Caco-2 (cell line): Measurements from ENCODE around the gene IL22. TPM values are rescaled to one million over a fixed set of nuclear protein-coding genes. Genes with fewer than 3 reads are reported as not detected.

Experiments used
- BruUV-seq: library from RNA; stranded (reverse); fragments of 400-500 nt; replicated peaks from 2 replicates; lab custom pipeline; 2021; lab: Mats Ljungman, UMichigan
- CTCF ChIA-PET: fragments of 300-600 bp; sonication (Branson Sonifier 250); formaldehyde crosslinking; loops from one replicate; lab custom pipeline; 2022; ENCODE audit warnings: antibody characterized with exemption; lab: Charles Lee
- POLR2A ChIA-PET: fragments of 300-600 bp; sonication (Branson Sonifier 250); formaldehyde crosslinking; loops from one replicate; lab custom pipeline; 2022; ENCODE audit warnings: antibody characterized with exemption; lab: Charles Lee
- DNase-seq, 2 experiments: peaks; one replicate each; pipeline versions ENCODE4 v3.0.0 to v3.0.0-alpha.2; 2020 to 2022
- H3K27me3 ChIP-seq: replicated peaks from 2 replicates; pipeline ENCODE4 v1.6.0; 2011; ENCODE audit warnings: low read length; ENCODE audit not compliant: control insufficient read depth, insufficient read depth
- H3K36me3 ChIP-seq: 2 replicates; pipeline ENCODE4 v1.5.1; 2011; ENCODE audit warnings: low read length; ENCODE audit not compliant: control insufficient read depth, insufficient read depth
- H3K4me1 ChIP-seq: fragments of 250-450 bp; sonication (Bioruptor Pico); 2 replicates; pipeline ENCODE4 v1.5.1; 2020; ENCODE audit warnings: mild to moderate bottlenecking
- H3K4me3 ChIP-seq: 2 replicates; pipeline ENCODE4 v1.5.1; 2011; ENCODE audit warnings: low read depth, mild to moderate bottlenecking, control low read depth, low read length
- H3K9me3 ChIP-seq: fragments of 250-450 bp; sonication (Bioruptor Pico); 2 replicates; pipeline ENCODE4 v1.5.1; 2020; ENCODE audit warnings: mild to moderate bottlenecking, moderate library complexity
- H3K27ac Mint-ChIP-seq: one replicate; pipeline ENCODE4 v1.8.0; 2022; ENCODE audit warnings: mixed read lengths; ENCODE audit not compliant: unreplicated experiment
- H3K27me3 Mint-ChIP-seq: one replicate; pipeline ENCODE4 v1.8.0; 2022; ENCODE audit warnings: mixed read lengths; ENCODE audit not compliant: insufficient read depth, unreplicated experiment
- H3K36me3 Mint-ChIP-seq: one replicate; pipeline ENCODE4 v1.8.0; 2022; ENCODE audit warnings: mild to moderate bottlenecking, mixed read lengths; ENCODE audit not compliant: insufficient read depth, unreplicated experiment
- H3K4me1 Mint-ChIP-seq: one replicate; pipeline ENCODE4 v1.8.0; 2022; ENCODE audit warnings: low read depth, mixed read lengths; ENCODE audit not compliant: unreplicated experiment
- H3K4me3 Mint-ChIP-seq: one replicate; pipeline ENCODE4 v1.8.0; 2022; ENCODE audit warnings: mild to moderate bottlenecking, moderate library complexity, mixed read lengths; ENCODE audit not compliant: unreplicated experiment
- H3K9me3 Mint-ChIP-seq: one replicate; pipeline ENCODE4 v1.8.0; 2022; ENCODE audit warnings: mixed read lengths; ENCODE audit not compliant: unreplicated experiment
- intact Hi-C: fragments of 100-400 bp; cut with micrococcal nuclease; formaldehyde crosslinking; loops from one replicate; pipeline ENCODE4 v1.10.0; 2022; ENCODE audit not compliant: unreplicated experiment
- total RNA-seq: library from RNA; stranded (reverse); gene quantifications from 2 replicates; pipeline ENCODE4 v1.2.3, GENCODE V29; 2022
- TF ChIP-seq, protein P1 (sequence below), 2 experiments: fragments of 200-600 bp in 1 of 2; IDR thresholded peaks; 1 replicate in 1 of 2; 2 replicates in 1 of 2; pipeline versions ENCODE4 v1.5.1 to v1.8.0; 2011 to 2022; ENCODE audit warnings: antibody characterized with exemption in 1 of 2, control low read depth in 1 of 2, inconsistent platforms in 1 of 2, low read depth in 1 of 2, low read length in 1 of 2, mild to moderate bottlenecking in 1 of 2, moderate library complexity in 1 of 2; ENCODE audit not compliant: insufficient read depth in 1 of 2, severe bottlenecking in 1 of 2, unreplicated experiment in 1 of 2

IL22 gene
- total RNA-seq, 1 experiment from 2014 or later, result not detected

- no peak overlapping the region for H3K4me3 ChIP-seq
- ChIA-PET POLR2A (no interaction called here), CTCF (no interaction called here)
- Mint-ChIP-seq H3K4me3 (no peak overlapping the region), H3K9me3 (no peaks in the 10 kb centered on the region), H3K36me3 (no peaks in the 10 kb centered on the region), H3K27ac (no peak overlapping the region), H3K4me1 (no peaks in the 10 kb centered on the region), H3K27me3 (no peaks in the 10 kb centered on the region)
- BruUV-seq, result no TSS peak
- intact Hi-C loops, result no loop called here
- H3K36me3 ChIP-seq, result no peaks in the 10 kb centered on the region
- no peaks in the 10 kb centered on the region for H3K9me3 ChIP-seq
- no peak for DNase-seq
- TF ChIP-seq, protein P1, sequence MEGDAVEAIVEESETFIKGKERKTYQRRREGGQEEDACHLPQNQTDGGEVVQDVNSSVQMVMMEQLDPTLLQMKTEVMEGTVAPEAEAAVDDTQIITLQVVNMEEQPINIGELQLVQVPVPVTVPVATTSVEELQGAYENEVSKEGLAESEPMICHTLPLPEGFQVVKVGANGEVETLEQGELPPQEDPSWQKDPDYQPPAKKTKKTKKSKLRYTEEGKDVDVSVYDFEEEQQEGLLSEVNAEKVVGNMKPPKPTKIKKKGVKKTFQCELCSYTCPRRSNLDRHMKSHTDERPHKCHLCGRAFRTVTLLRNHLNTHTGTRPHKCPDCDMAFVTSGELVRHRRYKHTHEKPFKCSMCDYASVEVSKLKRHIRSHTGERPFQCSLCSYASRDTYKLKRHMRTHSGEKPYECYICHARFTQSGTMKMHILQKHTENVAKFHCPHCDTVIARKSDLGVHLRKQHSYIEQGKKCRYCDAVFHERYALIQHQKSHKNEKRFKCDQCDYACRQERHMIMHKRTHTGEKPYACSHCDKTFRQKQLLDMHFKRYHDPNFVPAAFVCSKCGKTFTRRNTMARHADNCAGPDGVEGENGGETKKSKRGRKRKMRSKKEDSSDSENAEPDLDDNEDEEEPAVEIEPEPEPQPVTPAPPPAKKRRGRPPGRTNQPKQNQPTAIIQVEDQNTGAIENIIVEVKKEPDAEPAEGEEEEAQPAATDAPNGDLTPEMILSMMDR (IDR thresholded peaks at IDR 0.05; ENCODE audit: insufficient read depth in 1 of 2, low read depth in 1 of 2, low read length in 1 of 2, severe bottlenecking in 1 of 2, unreplicated experiment in 1 of 2), result no peak
- H3K4me1 ChIP-seq, result no peaks in the 10 kb centered on the region
- H3K27me3 ChIP-seq, result no peaks in the 10 kb centered on the region
These were observed 36.7 kb upstream of the IL22 start for GRCh38 chr12:68290126-68290525.

- ChIA-PET CTCF (no interaction called here), POLR2A (no interaction called here)
- H3K36me3 ChIP-seq, result no peaks in the 10 kb centered on the region
- Mint-ChIP-seq H3K4me1 (no peaks in the 10 kb centered on the region), H3K27me3 (peaks cover 5% of the 10 kb centered on the region), H3K36me3 (no peaks in the 10 kb centered on the region), H3K9me3 (no peaks in the 10 kb centered on the region), H3K4me3 (no peak overlapping the region), H3K27ac (no peak overlapping the region)
- TF ChIP-seq, protein P1 (IDR thresholded peaks at IDR 0.05; ENCODE audit: insufficient read depth in 1 of 2, low read depth in 1 of 2, low read length in 1 of 2, severe bottlenecking in 1 of 2, unreplicated experiment in 1 of 2), result no peak
- no peaks in the 10 kb centered on the region for H3K27me3 ChIP-seq
- H3K4me1 ChIP-seq, result no peaks in the 10 kb centered on the region
- H3K4me3 ChIP-seq, result no peak overlapping the region
- BruUV-seq, result no TSS peak
- intact Hi-C loops, result no loop called here
- H3K9me3 ChIP-seq, result no peaks in the 10 kb centered on the region
- DNase-seq, result no peak
These were observed 33.7 kb upstream of the IL22 start for GRCh38 chr12:68287106-68287505.

DNA sequence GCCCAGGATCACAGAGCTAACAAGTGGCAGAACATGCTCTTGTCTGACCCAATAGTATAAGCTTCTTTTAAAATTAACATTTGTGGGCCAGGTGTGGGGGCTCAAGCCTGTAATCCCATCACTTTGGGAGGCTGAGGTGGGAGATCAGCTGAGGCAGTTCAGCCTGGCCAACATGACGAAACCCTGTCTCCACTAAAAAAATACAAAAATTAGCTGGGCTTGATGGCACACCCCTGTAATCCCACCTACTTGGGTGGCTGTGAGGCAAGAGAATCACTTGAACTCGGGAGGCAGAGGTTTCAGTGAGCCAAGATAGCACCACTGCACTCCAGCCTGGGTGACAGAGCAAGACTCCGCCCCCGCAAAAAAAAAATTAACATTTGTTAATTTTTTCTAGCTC, 33.0 kb upstream of the IL22 start:
- no peak overlapping the region for H3K4me3 Mint-ChIP-seq
- BruUV-seq, result no TSS peak
- DNase-seq, result no peak

More for the DNA sequence above, 33.0 kb upstream of the IL22 start:
- Histone ChIP-seq H3K27me3 (no peaks in the 10 kb centered on the region), H3K4me1 (no peaks in the 10 kb centered on the region), H3K4me3 (no peak overlapping the region), H3K9me3 (no peaks in the 10 kb centered on the region), H3K36me3 (no peaks in the 10 kb centered on the region)
- intact Hi-C loops, result no loop called here
- CTCF ChIA-PET, result no interaction called here
- Mint-ChIP-seq H3K27ac (no peak overlapping the region), H3K4me1 (no peaks in the 10 kb centered on the region), H3K9me3 (no peaks in the 10 kb centered on the region), H3K36me3 (no peaks in the 10 kb centered on the region), H3K27me3 (peaks cover 5% of the 10 kb centered on the region)
- TF ChIP-seq, protein P1 (IDR thresholded peaks at IDR 0.05; ENCODE audit: insufficient read depth in 1 of 2, low read depth in 1 of 2, low read length in 1 of 2, severe bottlenecking in 1 of 2, unreplicated experiment in 1 of 2), result no peak
- POLR2A ChIA-PET, result no interaction called here
